HFF-Myc (cell line): ENCODE measurements around the gene SPTBN1.

Experiments
- DNase-seq: peaks from one replicate; pipeline ENCODE4 v3.0.0-alpha.2; 2011; ENCODE audit warnings: low read depth; ENCODE audit errors: extremely low read depth
- H3K4me3 ChIP-seq: replicated peaks from 2 replicates; pipeline ENCODE4 v1.5.1; 2011; ENCODE audit warnings: low read depth, mild to moderate bottlenecking, control low read depth, low read length
- TF ChIP-seq, protein P1 (sequence below): IDR thresholded peaks from 2 replicates; pipeline ENCODE4 v1.5.1; 2012; ENCODE audit warnings: mild to moderate bottlenecking, low read depth, low read length, control low read depth; ENCODE audit errors: missing control alignments

Gene SPTBN1

DNA sequence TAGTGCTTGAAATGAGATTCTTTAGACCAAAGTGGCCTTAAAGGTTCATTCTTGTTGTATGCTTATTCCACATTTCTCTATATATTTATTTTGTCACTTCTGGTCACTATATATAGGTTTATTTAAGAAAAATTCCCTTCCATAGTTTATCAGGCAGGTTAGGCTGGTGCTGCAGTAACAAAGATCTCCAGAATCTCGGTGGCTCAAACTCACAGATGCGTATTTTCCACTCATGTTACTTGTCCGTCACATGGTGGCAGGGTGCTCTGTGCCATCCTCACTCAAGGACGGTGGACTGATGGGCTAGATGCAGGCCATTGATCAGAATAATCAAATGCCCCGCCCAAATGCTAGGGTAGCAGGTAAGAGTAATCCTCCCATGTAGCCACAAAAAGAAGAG, 19.8 kb downstream of the SPTBN1 start:
- no peak for DNase-seq
- TF ChIP-seq, protein P1, sequence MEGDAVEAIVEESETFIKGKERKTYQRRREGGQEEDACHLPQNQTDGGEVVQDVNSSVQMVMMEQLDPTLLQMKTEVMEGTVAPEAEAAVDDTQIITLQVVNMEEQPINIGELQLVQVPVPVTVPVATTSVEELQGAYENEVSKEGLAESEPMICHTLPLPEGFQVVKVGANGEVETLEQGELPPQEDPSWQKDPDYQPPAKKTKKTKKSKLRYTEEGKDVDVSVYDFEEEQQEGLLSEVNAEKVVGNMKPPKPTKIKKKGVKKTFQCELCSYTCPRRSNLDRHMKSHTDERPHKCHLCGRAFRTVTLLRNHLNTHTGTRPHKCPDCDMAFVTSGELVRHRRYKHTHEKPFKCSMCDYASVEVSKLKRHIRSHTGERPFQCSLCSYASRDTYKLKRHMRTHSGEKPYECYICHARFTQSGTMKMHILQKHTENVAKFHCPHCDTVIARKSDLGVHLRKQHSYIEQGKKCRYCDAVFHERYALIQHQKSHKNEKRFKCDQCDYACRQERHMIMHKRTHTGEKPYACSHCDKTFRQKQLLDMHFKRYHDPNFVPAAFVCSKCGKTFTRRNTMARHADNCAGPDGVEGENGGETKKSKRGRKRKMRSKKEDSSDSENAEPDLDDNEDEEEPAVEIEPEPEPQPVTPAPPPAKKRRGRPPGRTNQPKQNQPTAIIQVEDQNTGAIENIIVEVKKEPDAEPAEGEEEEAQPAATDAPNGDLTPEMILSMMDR: no peak
- H3K4me3 ChIP-seq: no peak overlapping the region

GRCh38 chr2:54476852-54477251, 20.7 kb downstream of the SPTBN1 start:
- no peak overlapping the region for H3K4me3 ChIP-seq
- no peak for DNase-seq
- TF ChIP-seq, protein P1: no peak

DNA sequence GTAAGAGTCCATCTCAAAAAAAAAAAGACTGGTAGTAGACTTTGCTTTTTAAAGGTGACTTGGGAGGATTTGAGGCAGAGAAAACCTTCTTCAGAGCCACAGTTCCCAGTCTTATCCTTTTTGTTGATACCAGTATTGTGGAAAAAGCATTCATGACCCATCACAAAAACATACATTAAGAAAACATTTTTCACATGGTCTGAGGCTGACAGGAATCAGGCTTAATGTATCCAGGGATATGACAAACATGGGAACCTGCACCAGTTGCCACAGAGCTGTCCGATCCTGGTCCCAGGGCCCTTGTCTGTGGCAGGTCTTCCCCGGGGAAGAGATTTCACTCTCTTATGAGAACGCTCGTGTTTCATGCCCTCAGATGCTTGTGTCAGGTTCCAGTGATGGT, 21.8 kb downstream of the SPTBN1 start:
- H3K4me3 ChIP-seq: no peak overlapping the region
- TF ChIP-seq, protein P1: no peak
- no peak for DNase-seq

GRCh38 chr2:54478899-54479298, 22.8 kb downstream of the SPTBN1 start:
- no peak overlapping the region for H3K4me3 ChIP-seq

DNA sequence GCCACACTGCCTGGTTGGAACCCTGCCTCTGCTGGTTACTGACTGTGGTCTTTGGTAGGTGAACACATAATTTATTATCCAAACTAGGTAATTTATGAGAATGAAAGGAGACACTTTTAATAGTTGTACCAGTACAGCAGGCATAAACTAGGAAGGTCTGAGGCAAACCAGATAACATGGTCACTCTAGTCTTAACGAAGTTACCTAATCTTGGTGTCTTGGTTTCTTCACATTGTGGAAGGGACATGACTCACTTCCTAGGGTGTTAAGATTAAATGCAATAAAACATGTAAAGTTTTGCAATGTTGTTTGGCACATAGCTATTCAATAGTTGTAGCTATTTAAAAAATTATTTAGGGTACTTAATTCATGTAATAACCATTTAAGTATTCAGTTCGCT, 23.3 kb downstream of the SPTBN1 start:
- H3K4me3 ChIP-seq: no peak overlapping the region
- no peak for DNase-seq
- TF ChIP-seq, protein P1: no peak

More at GRCh38 chr2:54478899-54479298, 22.8 kb downstream of the SPTBN1 start:
- TF ChIP-seq, protein P1: no peak
- DNase-seq: no peak

GRCh38 chr2:54480025-54480424, 23.9 kb downstream of the SPTBN1 start:
- TF ChIP-seq, protein P1: no peak
- no peak overlapping the region for H3K4me3 ChIP-seq
- DNase-seq: no peak

DNA sequence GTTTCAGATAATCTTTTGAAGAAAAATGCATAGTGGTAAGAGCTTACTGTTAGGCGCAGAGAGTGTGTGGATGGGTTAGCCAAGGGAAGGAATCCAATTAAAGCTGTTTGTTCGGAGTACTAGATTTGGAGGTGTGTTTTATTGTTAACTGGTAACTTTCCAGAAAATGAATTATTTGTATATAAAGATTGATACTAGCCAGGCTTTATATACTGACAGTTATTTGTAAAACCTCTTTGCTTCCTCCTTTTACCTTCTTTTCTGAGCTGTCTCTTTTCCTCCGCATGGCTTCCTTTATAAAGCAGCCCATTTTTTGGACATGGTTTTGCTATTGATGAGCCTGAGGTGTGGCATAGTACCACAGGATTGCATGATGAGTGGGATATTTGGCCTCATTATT, 25.6 kb downstream of the SPTBN1 start:
- no peak for DNase-seq
- no peak overlapping the region for H3K4me3 ChIP-seq
- TF ChIP-seq, protein P1: no peak
